ENCODE data around the gene CASP2. TPM values are rescaled to one million over a fixed set of nuclear protein-coding genes. Genes with fewer than 3 reads are reported as not detected.

The CASP2 gene
- polyA plus RNA-seq, 2 of the 4 experiments (the other 2 are of a cell fraction), result 17.7 to 26.0 TPM

GRCh38 chr7:143321734-143322133 lies 33.6 kb downstream of the CASP2 start (continued):
- TF ChIP-seq BCL3 (IDR thresholded peaks at IDR 0.05), result no peak
- peak; percentile 79 for TF ChIP-seq REST (IDR thresholded peaks at IDR 0.05)
- no peak for TF ChIP-seq POLR2AphosphoS2 (conservative IDR thresholded peaks at IDR 0.05; ENCODE audit: low read length)
- no peak for TF ChIP-seq EHMT2 (IDR thresholded peaks at IDR 0.05; ENCODE audit: low read depth)
- no peak for TF ChIP-seq FOSB (CRISPR knock-in tag; IDR thresholded peaks at IDR 0.05)
- TF ChIP-seq MAZ (IDR thresholded peaks at IDR 0.05; ENCODE audit: borderline replicate concordance, low read depth, low read length), result no peak
- peak; percentile 51 to 66; a peak in 4 of 5 replicates for TF ChIP-seq RAD21 (conservative IDR thresholded peaks at IDR 0.05 in 1 of 2, IDR thresholded peaks at IDR 0.05 in 1 of 2)
- TF ChIP-seq PBX3 (IDR thresholded peaks at IDR 0.05), result no peak
- TF ChIP-seq SMC3 (IDR thresholded peaks at IDR 0.05), result no peak; the same call in 2 of the 3 replicates
- TF ChIP-seq NR3C1 (IDR thresholded peaks at IDR 0.05), result no peak

- H3K27ac ChIP-seq, result no peak overlapping the region
- CTCF ChIA-PET, result interaction anchor here (1.3 to 1.8 kb wide), 4 partner anchors 51 to 92 kb away, joined by 4 to 10 read pairs (median 4); no protein-coding TSS in a partner anchor
- ATAC-seq, result no peak
- no peak for FAIRE-seq
- TF ChIP-seq MYC (IDR thresholded peaks at IDR 0.05; ENCODE audit: borderline replicate concordance, low read length) (no peak), GATA3 (IDR thresholded peaks at IDR 0.05; ENCODE audit: borderline replicate concordance) (no peak), FOSL2 (IDR thresholded peaks at IDR 0.05) (no peak), FOSL2 (CRISPR knock-in tag; IDR thresholded peaks at IDR 0.05) (no peak), ZC3H11A (IDR thresholded peaks at IDR 0.05) (no peak), PHF8 (IDR thresholded peaks at IDR 0.05; ENCODE audit: borderline replicate concordance, low read depth) (no peak), HOXB5 (CRISPR knock-in tag; IDR thresholded peaks at IDR 0.05) (no peak), HES2 (IDR thresholded peaks at IDR 0.05) (no peak), MAZ (IDR thresholded peaks at IDR 0.05; ENCODE audit: borderline replicate concordance, low read depth, low read length) (no peak), RFX5 (IDR thresholded peaks at IDR 0.05) (no peak), CBX8 (IDR thresholded peaks at IDR 0.05) (no peak), USF2 (IDR thresholded peaks at IDR 0.05) (no peak), HMGXB4 (CRISPR knock-in tag; IDR thresholded peaks at IDR 0.05; ENCODE audit: borderline replicate concordance) (no peak), FOSB (CRISPR knock-in tag; IDR thresholded peaks at IDR 0.05) (no peak), RAD21 (conservative IDR thresholded peaks at IDR 0.05 in 1 of 2, IDR thresholded peaks at IDR 0.05 in 1 of 2) (no peak)
- H3K9me3 ChIP-seq, result no peaks in the 10 kb centered on the region
- WGBS (ENCODE audit: missing lambda C conversion rate), result 84% methylated on average over 23 of the region's 23 CpGs
- POLR2A ChIA-PET, result no interaction called here
- H3K4me3 ChIP-seq, result no peak overlapping the region
- no peak for DNase-seq (ENCODE audit: low read depth in 1 of 2, low spot score in 1 of 2)
- H3K4me1 ChIP-seq, result peaks cover 11% of the 10 kb centered on the region; the same call in 2 of the 3 replicates
- no peak overlapping the region for H3K4me2 ChIP-seq
Measured at GRCh38 chr7:143322760-143323633, 34.8 kb downstream of the CASP2 start.

Measured in A549 (cell line).